Jurkat, Clone E6-1 (cell line): ENCODE results near the gene DUSP6.

Experiments
- DNase-seq: peaks from one replicate; pipeline ENCODE4 v3.0.0-alpha.2; 2011; ENCODE audit warnings: low read depth, low spot score
- H3K4me3 ChIP-seq: 2 replicates; pipeline ENCODE4 v1.5.1; 2011; ENCODE audit warnings: mild to moderate bottlenecking, low read length, control low read depth, moderate library complexity

The DUSP6 gene

DNA sequence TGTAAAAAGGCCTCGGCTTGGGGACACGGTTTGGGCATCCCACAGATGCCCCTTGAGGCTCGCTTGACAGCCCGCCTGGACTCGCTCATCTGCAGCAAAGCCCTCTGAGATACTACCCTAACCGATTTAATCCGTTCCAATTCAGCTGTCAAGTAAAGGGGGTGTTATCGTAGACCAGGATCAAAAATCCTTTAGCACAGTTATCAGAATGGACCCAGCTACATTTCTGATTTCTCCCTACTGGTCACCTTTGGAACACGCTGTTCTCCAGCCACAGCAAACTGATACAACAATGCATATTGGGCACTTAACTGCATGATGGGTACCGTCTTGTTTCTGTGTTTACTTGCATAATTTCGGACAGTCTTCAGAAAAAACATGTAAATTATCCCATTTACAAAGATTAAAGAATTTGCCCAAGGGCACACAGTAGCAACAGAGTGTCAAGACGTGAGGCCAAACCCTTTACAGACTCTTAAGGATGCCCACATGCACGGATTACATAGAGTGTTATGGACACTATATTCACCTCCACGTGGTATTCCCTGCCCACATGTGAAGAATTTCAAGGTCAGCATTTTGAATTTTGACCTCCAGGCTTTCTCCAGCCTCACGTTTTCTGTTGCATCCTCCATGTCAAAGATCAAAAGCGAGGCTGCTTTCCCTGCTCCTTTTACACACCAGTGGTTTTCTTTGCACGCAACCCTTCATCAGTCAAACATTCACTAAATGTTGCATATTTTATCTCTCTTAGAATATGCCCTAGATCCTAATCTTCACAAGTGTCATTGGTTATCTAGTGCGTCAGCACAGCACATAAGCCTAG, 3.2 kb upstream of the DUSP6 start:
- no peak overlapping the region for H3K4me3 ChIP-seq
- DNase-seq = no peak

DNA sequence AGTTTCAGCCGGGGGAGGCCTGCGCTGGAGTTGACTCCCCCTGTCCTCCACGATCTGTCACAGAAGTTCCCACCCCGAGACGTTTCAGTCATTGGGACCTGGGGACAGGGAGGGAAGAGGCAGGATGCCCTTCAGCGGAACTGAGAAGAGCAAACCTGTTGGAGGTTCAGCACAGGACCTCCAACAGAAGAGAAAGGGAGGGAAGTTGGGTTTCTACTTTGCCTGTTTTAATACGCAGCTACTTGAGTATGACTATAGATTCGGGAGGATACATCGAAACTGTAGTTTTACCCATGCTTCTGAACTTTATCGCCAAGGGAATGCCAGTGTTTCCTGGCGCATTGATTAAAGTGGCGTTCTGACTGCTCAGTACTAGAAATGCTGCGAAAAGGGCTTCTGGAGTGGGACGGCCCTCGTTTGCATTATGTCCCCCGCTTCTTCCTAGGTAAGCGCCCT, 2.3 kb upstream of the DUSP6 start:
- DNase-seq = no peak
- H3K4me3 ChIP-seq = no peak overlapping the region

DNA sequence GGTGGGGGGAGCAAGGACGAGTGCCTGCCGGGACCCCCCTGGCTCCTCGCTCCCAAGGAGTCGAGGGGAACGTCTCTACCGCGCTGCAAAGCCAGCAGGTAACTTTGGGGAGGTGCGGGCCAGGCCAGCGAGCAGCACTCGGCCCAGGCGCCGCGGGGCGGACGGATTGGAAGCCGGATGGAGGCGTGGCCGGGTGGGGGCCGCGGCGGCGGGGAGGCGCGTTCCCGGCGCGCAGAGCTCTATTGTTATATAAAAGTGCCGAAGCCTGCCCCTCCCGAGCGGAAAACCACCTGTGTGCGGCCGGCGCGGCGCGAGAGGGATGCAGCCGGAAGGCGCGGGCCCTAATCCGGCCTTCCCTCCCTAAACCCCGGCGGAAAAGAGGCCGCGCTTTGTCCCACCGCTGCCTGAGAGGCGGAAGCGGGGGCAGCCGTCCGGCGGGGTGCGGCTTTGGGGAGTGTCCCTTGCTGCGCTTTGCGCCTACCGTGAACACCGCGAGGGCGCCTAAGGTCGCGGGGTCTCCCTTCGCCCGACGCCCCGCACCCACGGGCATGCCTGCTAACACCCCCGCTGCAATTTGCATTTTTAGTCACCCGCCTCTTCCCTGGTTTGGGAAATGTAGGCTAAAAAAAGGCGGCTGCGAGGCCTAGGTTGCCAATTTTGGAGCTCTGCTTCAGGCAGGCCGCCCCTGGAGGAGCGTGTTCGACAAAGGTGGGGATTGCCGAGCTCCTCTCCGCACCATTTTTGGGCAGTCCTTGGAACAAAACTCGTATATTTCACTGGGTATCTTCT, 1.7 kb upstream of the DUSP6 start:
- DNase-seq = no peak
- no peak overlapping the region for H3K4me3 ChIP-seq

DNA sequence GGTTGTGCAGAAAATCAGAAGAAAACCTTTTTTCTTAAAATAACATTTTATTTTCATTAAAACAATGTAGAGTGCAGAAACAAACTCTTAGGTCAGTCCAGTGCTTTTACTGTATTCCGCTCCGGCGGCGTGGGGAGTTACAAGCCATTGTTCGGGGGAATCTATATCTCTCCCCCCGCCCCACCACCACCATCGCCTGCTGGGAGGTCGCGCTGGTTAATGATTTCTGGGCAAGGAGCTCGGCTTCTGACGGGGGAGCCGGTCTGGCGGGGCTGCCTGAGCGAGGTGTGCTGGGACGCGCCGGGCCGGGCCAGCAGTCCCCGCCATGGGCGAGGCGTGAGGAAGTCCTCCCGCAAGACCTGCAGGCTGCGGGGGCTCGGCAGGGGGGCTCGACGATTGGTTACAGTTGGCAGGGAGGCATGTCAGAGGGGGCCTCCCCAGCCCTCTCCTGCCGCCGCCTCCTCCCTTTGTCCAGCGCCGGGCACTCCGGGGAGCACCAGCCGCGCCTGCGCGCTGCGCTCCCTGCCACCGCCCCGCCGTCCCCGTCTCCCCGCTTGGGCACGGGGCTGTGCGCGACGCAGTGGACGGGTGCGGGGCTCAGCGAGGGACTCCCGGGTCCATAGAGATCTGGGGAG, 1.0 kb upstream of the DUSP6 start:
- no peak overlapping the region for H3K4me3 ChIP-seq
- no peak for DNase-seq

DNA sequence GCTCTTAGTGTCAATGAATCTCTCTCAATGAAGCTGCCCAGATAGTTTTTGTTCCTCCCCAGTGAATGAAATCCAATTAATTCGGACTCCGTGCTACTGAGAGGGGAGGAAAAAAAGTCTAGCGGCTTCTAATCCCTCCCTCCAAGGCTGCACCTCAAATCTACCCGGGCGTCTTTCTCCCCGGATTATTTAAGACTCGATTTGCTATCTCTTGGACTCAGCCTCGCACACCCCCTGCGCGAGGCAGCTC, 134 bp downstream of the DUSP6 start:
- H3K4me3 ChIP-seq = peak overlapping the region; percentile 60

DNA sequence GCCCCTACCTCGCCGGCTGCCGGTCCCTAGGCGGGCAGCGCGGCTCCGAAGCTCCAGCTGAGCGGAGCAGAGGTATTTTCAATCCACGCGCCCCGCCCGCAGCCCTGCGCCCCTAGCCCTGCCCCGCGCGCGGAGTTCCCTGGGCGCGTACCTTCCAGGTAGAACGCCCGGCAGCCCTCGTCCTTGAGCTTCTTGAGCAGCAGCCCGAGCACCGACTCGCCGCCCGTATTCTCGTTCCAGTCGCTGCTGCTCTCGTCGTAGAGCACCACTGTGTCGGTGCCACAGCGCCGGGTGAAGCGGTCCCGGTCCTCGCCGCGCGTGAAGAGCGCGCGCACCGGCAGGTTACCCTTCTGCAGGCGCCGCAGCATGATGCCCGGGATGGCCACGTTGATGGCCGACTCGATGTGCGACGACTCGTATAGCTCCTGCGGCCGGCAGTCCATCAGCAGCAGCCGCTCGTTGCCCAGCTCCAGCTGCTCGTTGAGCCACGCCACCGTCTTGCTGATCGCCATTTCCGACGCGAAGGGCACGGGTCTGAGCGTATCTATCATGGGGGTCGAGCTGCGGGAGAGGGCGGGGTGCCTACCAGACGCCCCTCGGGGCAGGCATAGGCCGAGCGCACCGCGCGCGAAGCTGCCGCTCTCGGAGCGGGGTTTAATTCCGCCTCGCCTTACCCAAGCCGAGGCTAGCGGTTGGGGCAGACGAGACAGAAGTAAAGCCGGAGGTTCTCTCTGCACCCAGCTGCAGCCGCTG, 636 bp downstream of the DUSP6 start:
- DNase-seq = no peak
- H3K4me3 ChIP-seq = peak overlapping the region; percentile 60

More for the DNA sequence above, 134 bp downstream of the DUSP6 start:
- no peak for DNase-seq

DNA sequence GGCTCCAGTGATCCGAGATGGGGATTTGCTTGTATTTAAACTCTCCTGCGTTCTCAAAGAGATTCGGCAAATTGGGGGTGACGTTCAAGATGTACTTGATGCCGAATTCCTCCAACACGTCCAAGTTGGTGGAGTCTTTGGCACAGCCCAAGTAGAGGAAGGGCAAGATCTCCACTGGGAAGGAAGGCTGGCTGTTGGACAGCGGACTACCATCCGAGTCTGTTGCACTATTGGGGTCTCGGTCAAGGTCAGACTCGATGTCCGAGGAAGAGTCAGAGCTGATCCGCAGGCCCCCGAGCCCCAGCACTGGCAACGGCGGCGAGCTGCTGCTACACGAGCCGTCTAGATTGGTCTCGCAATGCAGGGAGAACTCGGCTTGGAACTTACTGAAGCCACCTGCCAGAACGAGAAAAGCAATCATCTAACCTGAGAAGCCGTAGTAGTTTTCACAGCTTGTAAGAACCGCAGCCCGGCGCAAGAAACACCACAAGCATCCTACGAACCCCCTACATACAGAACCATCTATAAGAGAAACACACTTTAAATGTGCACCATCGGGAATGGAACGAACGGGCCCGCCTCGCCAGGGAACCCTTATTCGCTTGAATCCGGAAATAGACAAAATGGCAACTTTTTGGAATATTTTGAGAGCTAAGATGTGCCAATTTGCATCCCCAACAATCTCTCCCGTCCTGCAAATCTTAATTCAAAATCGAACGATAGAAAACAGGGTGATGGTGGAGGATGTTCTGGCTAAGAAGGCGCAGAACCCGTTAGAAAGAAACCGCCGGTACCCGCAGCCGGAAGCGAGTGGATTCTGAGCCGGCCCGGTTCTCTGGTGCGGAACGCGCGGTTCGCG, 1.4 kb downstream of the DUSP6 start:
- H3K4me3 ChIP-seq = peak overlapping the region; percentile 60
- no peak for DNase-seq

DNA sequence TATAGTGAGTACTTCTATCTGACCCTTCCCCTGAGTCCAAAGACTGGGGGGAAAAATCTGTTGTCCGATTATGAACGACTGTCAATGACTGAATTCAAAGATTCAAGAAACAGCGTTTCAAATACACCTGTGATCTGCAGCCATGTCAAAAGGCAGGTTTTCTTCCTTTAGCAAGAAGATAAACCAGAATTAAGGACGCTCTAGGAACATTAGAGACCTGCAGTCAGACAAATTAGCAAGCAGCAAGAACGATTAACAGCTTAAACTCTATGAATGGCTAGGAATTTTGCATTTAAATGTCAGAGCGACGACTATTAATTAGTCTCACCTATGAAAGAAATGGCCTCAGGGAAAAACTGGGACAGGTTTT, 2.1 kb downstream of the DUSP6 start:
- no peak for DNase-seq
- H3K4me3 ChIP-seq = no peak overlapping the region

DNA sequence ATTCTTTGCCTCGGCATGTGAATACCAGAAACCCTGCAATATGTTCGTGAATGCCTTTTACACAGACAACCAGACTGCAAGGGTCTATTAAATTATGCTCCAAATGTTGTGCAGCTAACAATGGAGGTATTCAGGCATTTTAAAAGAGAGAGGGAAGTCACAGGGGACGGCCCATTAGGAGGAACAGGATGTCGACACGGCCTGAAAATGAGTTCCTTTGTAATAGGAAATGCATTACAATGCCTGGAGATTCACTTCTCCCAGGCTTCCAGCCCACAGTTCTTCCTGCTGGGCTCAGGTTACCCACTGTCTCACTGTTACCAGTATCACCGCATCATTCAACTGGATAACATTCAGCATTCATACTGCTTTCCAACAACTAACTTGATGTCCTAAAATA, 2.5 kb downstream of the DUSP6 start:
- DNase-seq = no peak
- H3K4me3 ChIP-seq = no peak overlapping the region

DNA sequence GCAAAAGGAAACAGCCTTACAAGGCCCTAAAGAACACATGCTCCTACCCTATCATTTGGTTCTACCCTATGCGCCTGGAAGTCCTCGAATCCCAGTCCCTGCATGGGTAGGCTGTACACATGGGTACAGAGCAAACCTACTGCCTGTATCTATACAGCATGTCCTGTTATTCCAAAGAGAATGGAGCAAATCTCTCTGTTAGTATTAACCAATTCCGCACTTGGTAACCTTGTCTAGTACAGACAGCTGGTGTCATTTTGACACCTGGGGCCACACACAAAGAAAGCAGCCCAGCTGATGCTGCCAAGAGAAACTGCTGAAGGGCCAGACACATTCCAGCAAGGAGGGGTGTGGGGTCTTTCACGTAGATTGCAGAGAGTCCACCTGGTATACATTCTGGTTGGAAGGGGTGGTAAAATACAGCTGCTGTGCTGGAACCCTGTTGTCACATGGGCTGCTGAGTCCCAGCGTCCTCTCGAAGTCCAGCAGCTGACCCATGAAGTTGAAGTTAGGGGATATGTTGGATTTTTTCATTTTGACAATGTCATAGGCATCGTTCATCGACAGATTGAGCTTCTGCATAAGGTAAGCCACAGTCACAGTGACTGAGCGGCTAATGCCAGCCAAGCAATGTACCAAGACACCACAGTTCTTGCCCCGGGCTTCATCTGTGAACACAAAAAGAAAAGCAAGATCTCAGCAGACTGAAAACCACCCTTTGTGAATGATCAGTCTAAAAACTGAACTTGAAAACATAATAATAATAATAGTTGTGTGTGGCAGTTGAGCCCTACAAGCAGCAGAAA, 3.2 kb downstream of the DUSP6 start:
- DNase-seq = no peak
- H3K4me3 ChIP-seq = no peak overlapping the region

DNA sequence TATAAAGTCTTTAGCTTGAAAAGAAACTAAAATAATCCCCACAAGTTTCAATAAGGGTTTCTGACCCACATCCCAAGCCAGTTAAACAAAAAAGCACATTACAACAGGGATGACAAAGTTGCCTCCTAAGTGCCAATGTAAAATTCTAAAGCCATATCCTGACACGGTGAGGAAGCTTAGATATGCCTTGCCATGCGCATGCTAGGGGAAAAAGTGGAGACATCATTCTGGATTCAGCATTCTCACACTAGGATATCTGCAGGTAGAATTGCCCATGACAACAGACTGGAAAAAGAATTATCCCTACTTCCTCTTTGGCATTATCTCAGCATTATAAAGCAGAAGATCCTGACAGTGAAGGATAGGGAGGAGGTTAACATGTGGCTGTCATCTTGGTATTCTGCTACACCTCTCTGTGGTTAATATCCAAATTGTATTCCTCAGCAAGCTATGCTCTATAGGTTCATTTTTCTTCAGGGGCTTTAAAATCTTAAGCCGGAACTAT, 4.9 kb downstream of the DUSP6 start:
- no peak overlapping the region for H3K4me3 ChIP-seq
- no peak for DNase-seq

DNA sequence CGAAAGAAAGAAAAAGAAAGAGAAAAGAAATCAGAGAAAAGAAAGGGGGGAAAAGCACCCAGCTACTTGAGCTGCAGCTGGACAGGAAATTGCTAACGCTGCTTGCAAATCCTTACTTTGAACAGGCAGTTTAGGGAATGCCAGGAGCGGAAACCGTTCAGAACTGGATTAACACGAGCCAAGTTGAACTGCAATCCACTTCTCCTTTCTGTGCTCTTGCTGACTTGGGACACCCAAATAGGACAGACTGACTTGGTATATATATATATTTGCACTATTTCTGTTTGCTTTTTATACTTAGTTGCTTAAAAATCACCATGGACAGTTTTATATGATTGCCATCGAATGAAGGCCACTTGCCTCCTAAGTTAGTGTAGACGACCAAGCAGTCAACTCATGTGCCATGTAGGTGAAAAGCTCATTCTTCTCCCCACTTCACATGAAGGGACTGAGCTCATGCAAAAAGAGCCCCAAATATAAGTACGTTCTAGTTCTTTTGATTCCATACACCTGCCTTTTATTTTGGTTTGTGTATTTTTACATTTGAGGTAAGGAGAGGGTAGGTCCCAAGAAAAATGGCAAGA, 5.5 kb downstream of the DUSP6 start:
- H3K4me3 ChIP-seq = no peak overlapping the region
- DNase-seq = no peak

DNA sequence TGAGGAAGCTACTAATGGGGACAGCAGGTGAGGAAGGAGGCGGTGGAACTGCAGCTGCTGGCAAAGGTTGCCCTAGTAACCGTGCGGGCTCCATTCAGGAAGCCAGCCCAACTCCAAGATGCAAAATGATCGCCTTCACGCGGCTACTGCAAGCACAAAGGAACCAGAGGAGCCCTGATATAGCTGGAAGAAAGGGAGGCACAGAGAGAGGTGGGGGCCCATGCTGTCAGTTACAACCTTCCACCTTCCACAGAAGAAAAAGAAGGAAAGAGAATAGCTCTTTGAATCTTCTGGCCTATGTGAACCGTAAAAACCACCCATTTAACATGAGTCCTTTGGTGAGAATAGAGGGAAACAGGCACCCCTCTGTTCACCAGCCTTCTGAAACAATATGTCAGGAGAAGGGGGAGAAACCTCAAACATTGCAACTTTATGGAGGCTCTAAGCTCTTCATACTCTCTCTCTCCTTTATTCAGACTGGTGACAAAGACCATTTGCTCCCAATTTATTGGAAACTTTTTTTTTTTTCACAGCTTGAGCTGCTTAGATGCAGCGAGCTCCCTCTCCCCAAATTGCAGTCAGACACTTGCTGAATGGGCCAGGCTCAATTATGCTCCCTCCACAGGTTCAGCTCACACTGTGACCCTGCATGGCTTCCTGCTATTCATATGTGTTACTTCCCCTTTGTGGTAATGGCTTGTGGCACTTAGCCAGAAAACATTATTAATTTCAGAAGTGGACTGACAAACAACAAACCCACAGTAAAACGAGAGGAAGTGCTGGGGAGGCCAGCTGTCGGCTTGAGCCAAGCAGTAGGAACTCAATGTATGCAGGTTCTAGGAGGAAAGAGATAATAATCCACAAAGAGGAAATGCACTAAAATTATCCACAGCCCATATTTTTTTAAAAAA, 6.2 kb downstream of the DUSP6 start:
- no peak overlapping the region for H3K4me3 ChIP-seq
- DNase-seq = peak; percentile 44

DNA sequence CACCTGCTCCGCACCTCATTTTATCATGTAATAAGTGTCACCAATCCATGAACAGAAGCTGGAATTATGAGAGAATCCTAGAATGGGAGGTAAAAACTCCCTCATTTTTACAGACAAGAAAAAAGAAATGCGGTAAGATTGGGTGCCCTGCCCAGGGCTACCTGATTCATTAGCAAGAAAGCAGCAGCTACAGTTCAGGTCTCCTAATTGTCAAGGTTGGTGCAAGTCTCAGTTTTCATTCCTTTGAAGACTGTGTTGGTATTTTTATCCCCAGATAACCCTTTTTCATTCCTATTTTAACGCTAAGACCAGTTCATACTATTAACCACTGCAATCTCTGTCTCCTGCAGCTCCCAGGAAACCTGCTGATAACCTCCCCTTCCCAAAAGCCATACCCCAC, 6.9 kb downstream of the DUSP6 start:
- no peak overlapping the region for H3K4me3 ChIP-seq
- DNase-seq = no peak

DNA sequence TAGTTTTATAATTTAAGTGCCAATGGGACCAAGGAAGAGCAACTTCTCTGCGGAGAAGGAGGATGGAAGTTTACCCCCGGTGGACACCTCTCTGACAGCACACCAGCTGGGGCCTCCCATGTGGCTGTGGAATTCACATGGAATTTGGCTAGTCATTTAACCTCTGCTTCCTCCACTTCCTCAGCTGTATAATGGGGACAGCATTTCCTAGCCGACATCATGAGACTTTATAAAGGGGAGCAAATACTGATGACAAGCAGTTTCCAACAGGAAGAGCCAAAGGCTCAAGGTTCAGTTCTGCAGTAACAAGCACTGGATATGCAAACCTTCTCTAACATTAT, 7.5 kb downstream of the DUSP6 start:
- no peak for DNase-seq
- no peak overlapping the region for H3K4me3 ChIP-seq

DNA sequence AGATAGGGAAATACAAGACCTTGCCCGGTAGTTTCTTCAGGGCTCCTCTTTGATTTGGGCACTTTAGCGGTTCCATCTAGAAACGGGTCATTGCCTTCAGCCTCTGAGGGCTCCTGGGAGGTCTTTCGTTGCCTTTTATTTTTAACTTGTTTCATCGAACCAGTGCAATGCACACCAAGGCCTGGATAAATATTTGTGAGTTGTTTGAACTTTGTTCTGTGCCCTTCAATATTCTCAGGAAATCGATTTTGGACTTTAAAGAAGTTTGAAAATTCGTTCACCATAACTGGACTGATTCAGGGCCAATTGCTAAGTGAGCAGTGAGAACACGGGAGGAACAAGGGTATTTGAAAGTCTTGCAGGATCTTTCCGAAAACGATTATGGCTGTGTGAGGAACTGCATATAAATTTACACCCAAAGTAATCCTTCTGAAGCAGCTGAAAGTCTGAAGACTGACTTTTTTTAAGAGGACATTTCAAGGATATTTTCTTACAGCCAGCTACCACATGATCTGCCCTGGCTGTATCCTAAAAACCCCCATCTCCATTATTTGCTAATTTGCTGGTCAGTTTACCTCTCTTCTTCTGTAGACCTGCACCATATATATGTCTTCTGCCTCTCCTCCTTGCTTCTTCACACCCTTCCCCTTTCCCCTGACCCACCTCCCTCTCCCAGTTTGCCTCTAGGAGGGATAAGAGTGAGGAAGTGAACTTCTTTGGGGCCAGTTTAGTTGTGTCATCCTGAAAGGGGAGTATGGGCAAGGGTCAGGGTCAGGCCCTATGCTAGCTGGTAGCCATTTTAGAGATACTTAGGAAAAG, 8.0 kb downstream of the DUSP6 start:
- no peak for DNase-seq

More for the DNA sequence above, 8.0 kb downstream of the DUSP6 start:
- no peak overlapping the region for H3K4me3 ChIP-seq
